SW480 (cell line): ENCODE measurements around the gene SLC12A8.

Source experiments
- DNase-seq: peaks from one replicate; pipeline ENCODE4 v3.0.0-alpha.2; 2016; ENCODE audit warnings: low spot score

SLC12A8 gene

GRCh38 chr3:125212509-125213363, at the start of gene SLC12A8:
SLC12A8 (minus strand) TSS chr3:125212748; CDS start chr3:125211349, 1,399 bp downstream.
- DNase-seq = peak; percentile 41

- DNase-seq = no peak
Measured at GRCh38 chr3:125262161-125262560, 49.6 kb upstream of the SLC12A8 start.

- DNase-seq = no peak
Measured at GRCh38 chr3:125261031-125261430, 48.5 kb upstream of the SLC12A8 start.

GRCh38 chr3:125260158-125260557, 47.6 kb upstream of the SLC12A8 start:
- no peak for DNase-seq

- DNase-seq = no peak
Measured at GRCh38 chr3:125257536-125257935, 45.0 kb upstream of the SLC12A8 start.

- DNase-seq = no peak
Measured at GRCh38 chr3:125256675-125257074, 44.1 kb upstream of the SLC12A8 start.

GRCh38 chr3:125250973-125251372, 38.4 kb upstream of the SLC12A8 start:
- DNase-seq = no peak

- no peak for DNase-seq
Measured at GRCh38 chr3:125246237-125246636, 33.7 kb upstream of the SLC12A8 start.

- no peak for DNase-seq
Measured at GRCh38 chr3:125245521-125245920, 33.0 kb upstream of the SLC12A8 start.

- no peak for DNase-seq
Measured at GRCh38 chr3:125240496-125240895, 27.9 kb upstream of the SLC12A8 start.

GRCh38 chr3:125239266-125239665, 26.7 kb upstream of the SLC12A8 start:
- DNase-seq = no peak

GRCh38 chr3:125238759-125239158, 26.2 kb upstream of the SLC12A8 start:
- DNase-seq = no peak

GRCh38 chr3:125236331-125236903, 23.9 kb upstream of the SLC12A8 start:
- no peak for DNase-seq

GRCh38 chr3:125234831-125235230, 22.3 kb upstream of the SLC12A8 start:
- no peak for DNase-seq

GRCh38 chr3:125232401-125232800, 19.9 kb upstream of the SLC12A8 start:
- no peak for DNase-seq

- DNase-seq = no peak
Measured at GRCh38 chr3:125231895-125232294, 19.3 kb upstream of the SLC12A8 start.

- no peak for DNase-seq
Measured at GRCh38 chr3:125229707-125230106, 17.2 kb upstream of the SLC12A8 start.

- no peak for DNase-seq
Measured at GRCh38 chr3:125229168-125229567, 16.6 kb upstream of the SLC12A8 start.

- DNase-seq = no peak
Measured at GRCh38 chr3:125221831-125222230, 9.3 kb upstream of the SLC12A8 start.

GRCh38 chr3:125220727-125221429, 8.3 kb upstream of the SLC12A8 start:
- no peak for DNase-seq

- DNase-seq = no peak
Measured at GRCh38 chr3:125220183-125220582, 7.6 kb upstream of the SLC12A8 start.

GRCh38 chr3:125219261-125219701, 6.7 kb upstream of the SLC12A8 start:
- DNase-seq = no peak

GRCh38 chr3:125214738-125215137, 2.2 kb upstream of the SLC12A8 start:
- DNase-seq = no peak
